SK-N-SH treated with all-trans-retinoic acid at 6 μM for 48 hours (cell line): Measurements from ENCODE around the gene GPM6B.

Experiments used
- ARNTL ChIP-seq: fragments of 450-650 bp; formaldehyde crosslinking; IDR thresholded peaks from 2 replicates; pipeline ENCODE4 v1.5.0; 2020; ENCODE audit warnings: low read depth, mild to moderate bottlenecking, moderate library complexity, borderline replicate concordance
- BACH2 ChIP-seq: fragments of 250-450 bp; sonication (Bioruptor Pico); IDR thresholded peaks from 2 replicates; pipeline ENCODE4 v1.9.0; 2021; ENCODE audit warnings: mild to moderate bottlenecking, borderline replicate concordance
- CSRNP3 ChIP-seq: fragments of 250-450 bp; sonication (Bioruptor Pico); IDR thresholded peaks from 2 replicates; pipeline ENCODE4 v1.5.1; 2021; ENCODE audit warnings: mild to moderate bottlenecking, moderate library complexity
- ISL1 ChIP-seq: fragments of 250-450 bp; sonication (Bioruptor Pico); IDR thresholded peaks from 2 replicates; pipeline ENCODE4 v2.1.2; 2022; ENCODE audit warnings: mild to moderate bottlenecking, moderate library complexity
- OSR1 ChIP-seq: fragments of 250-450 bp; sonication (Bioruptor Pico); IDR thresholded peaks from 2 replicates; pipeline ENCODE4 v1.8.0; 2022; ENCODE audit warnings: moderate library complexity, mild to moderate bottlenecking, inconsistent platforms
- POU6F1 ChIP-seq: fragments of 250-450 bp; sonication (Bioruptor Pico); IDR thresholded peaks from 2 replicates; pipeline ENCODE4 v1.8.0; 2021; ENCODE audit warnings: low read depth, mild to moderate bottlenecking, moderate library complexity, borderline replicate concordance
- RARB ChIP-seq: fragments of 250-450 bp; sonication (Bioruptor Pico); IDR thresholded peaks from 2 replicates; pipeline ENCODE4 v1.8.0; 2021; ENCODE audit warnings: mild to moderate bottlenecking, moderate library complexity
- TCF4 ChIP-seq: fragments of 250-450 bp; sonication (Bioruptor Pico); IDR thresholded peaks from 2 replicates; pipeline ENCODE4 v1.8.0; 2021; ENCODE audit warnings: mild to moderate bottlenecking, moderate library complexity, borderline replicate concordance
- TOX ChIP-seq: fragments of 250-450 bp; sonication (Bioruptor Pico); IDR thresholded peaks from 2 replicates; pipeline ENCODE4 v1.8.0; 2021; ENCODE audit warnings: mild to moderate bottlenecking, moderate library complexity, borderline replicate concordance
- ZFP3 ChIP-seq: fragments of 250-450 bp; sonication (Bioruptor Pico); IDR thresholded peaks from 2 replicates; pipeline ENCODE4 v1.5.0; 2020; ENCODE audit warnings: mild to moderate bottlenecking, moderate library complexity
- ZFP30 ChIP-seq: fragments of 450-650 bp; formaldehyde crosslinking; IDR thresholded peaks from 2 replicates; pipeline ENCODE4 v1.5.0; 2022; ENCODE audit warnings: mild to moderate bottlenecking, moderate library complexity
- ZNF8 ChIP-seq: fragments of 450-650 bp; formaldehyde crosslinking; IDR thresholded peaks from 2 replicates; pipeline ENCODE4 v1.5.0; 2020; ENCODE audit warnings: mild to moderate bottlenecking, moderate library complexity

GRCh38 chrX:13855689-13856450, 39.0 kb upstream of the GPM6B start:
- TF ChIP-seq ARNTL (CRISPR knock-in tag) (no peak), ZFP3 (no peak), TCF4 (CRISPR knock-in tag) (no peak), OSR1 (CRISPR knock-in tag) (no peak), TOX (CRISPR knock-in tag) (no peak), CSRNP3 (CRISPR knock-in tag) (no peak), ZFP30 (CRISPR knock-in tag) (no peak), ISL1 (CRISPR knock-in tag) (no peak), RARB (CRISPR knock-in tag) (no peak), BACH2 (CRISPR knock-in tag) (no peak), POU6F1 (CRISPR knock-in tag) (no peak), ZNF8 (CRISPR knock-in tag) (no peak)
